Activated T-helper 1 cell treated with Interleukin-2 at 50 U/mL for 16 hours (primary cell): ENCODE data around the gene TP53BP2.
"Not testable (repeated sequence)": the region's sequence is repeated elsewhere in the genome, so short reads cannot be mapped to it uniquely, and the experiment has no call there.

Experiments
- DNase-seq: peaks from one replicate; pipeline ENCODE4 v3.0.0-alpha.2; 2020; ENCODE audit warnings: low read depth

The TP53BP2 gene

GRCh38 chr1:223828162-223828848, 17.4 kb downstream of the TP53BP2 start:
- DNase-seq: no peak

- DNase-seq: no peak
Measured at GRCh38 chr1:223827193-223827663, 18.5 kb downstream of the TP53BP2 start.

GRCh38 chr1:223825767-223826748, 19.7 kb downstream of the TP53BP2 start:
- DNase-seq: no peak

- DNase-seq: no peak
Measured at GRCh38 chr1:223824712-223825111, 21.0 kb downstream of the TP53BP2 start.

- no peak for DNase-seq
Measured at GRCh38 chr1:223824287-223824686, 21.5 kb downstream of the TP53BP2 start.

GRCh38 chr1:223820971-223821370, 24.8 kb downstream of the TP53BP2 start:
- no peak for DNase-seq

GRCh38 chr1:223820515-223820858, 25.3 kb downstream of the TP53BP2 start:
- no peak for DNase-seq

- DNase-seq: no peak
Measured at GRCh38 chr1:223819730-223820514, 25.8 kb downstream of the TP53BP2 start.

GRCh38 chr1:223817265-223817664, 28.5 kb downstream of the TP53BP2 start:
- not testable (repeated sequence) for DNase-seq

GRCh38 chr1:223815865-223816264, 29.9 kb downstream of the TP53BP2 start:
- no peak for DNase-seq

GRCh38 chr1:223815020-223815853, 30.5 kb downstream of the TP53BP2 start:
- no peak for DNase-seq

GRCh38 chr1:223813645-223814044, 32.1 kb downstream of the TP53BP2 start:
- DNase-seq: no peak

GRCh38 chr1:223811634-223812101, 34.1 kb downstream of the TP53BP2 start:
- no peak for DNase-seq

- no peak for DNase-seq
Measured at GRCh38 chr1:223810586-223810985, 35.2 kb downstream of the TP53BP2 start.

- not testable (repeated sequence) for DNase-seq
Measured at GRCh38 chr1:223809905-223810304, 35.8 kb downstream of the TP53BP2 start.

GRCh38 chr1:223803211-223803610, 42.5 kb downstream of the TP53BP2 start:
- no peak for DNase-seq

- no peak for DNase-seq
Measured at GRCh38 chr1:223802602-223803001, 43.1 kb downstream of the TP53BP2 start.

- no peak for DNase-seq
Measured at GRCh38 chr1:223802032-223802431, 43.7 kb downstream of the TP53BP2 start.

- no peak for DNase-seq
Measured at GRCh38 chr1:223796210-223796609, 49.5 kb downstream of the TP53BP2 start.

GRCh38 chr1:223794136-223794880, 51.4 kb downstream of the TP53BP2 start:
- no peak for DNase-seq
